Stimulated activated CD8-positive, alpha-beta memory T cell treated with anti-CD3 and anti-CD28 coated beads, Interleukin-4, amount 100 ng/mL, for 1 hour (primary cell): ENCODE results near the gene SVOP.
"Not testable (repeated sequence)": the region's sequence is repeated elsewhere in the genome, so short reads cannot be mapped to it uniquely, and the experiment has no call there.

Experiments used
- DNase-seq, 2 donors: peaks; one replicate each; pipeline ENCODE4 v3.0.0-alpha.2; 2020; ENCODE audit warnings: low read depth in 2 of 2, low spot score in 1 of 2

Gene SVOP

DNA sequence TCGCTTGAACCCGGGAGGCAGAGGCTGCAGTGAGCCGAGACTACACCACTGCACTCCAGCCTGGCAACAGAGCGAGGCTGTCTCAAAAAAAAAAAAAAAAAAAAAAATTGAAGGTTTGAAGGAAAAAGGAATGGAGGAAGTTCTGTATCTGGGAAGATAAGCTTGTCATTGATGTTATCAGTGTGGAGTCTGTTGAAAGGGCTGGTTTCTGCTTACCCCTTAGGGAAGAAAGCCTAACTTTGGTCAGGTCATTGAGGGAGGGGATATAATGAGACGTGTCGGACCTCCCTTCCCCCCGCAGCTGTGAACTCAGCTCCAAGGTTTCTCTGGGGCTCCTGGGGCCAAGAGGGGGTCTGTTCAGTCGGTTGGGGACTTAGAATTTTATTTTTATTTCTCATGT is 124.5 kb downstream of the SVOP start:
- DNase-seq: no peak

DNA sequence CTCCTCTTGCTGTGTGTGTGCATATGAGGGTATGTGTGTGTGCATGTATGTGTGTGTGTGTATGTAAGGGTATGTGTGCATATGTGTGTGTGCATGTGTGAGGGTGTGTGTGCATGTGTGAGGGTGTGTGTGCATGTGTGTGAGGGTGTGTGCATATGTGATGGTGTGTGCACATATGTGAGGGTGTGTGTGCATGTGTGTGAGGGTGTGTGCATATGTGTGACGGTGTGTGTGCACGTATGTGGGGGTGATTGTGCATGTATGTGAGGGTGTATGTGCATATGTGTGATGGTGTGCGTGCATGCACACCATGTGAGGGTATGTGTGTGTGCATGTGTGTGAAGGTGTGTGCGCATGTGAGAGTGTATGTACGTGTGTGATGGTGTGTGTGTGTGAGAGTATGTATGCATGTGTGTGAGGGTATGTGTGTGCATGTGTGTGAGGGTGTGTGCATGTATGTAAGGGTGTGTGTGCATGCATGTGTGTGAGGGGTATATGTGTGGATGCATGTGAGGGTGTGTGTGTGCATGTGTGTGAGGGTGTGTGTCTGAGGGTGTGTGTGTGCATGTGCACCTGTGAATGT is 125.6 kb downstream of the SVOP start:
- no peak for DNase-seq

DNA sequence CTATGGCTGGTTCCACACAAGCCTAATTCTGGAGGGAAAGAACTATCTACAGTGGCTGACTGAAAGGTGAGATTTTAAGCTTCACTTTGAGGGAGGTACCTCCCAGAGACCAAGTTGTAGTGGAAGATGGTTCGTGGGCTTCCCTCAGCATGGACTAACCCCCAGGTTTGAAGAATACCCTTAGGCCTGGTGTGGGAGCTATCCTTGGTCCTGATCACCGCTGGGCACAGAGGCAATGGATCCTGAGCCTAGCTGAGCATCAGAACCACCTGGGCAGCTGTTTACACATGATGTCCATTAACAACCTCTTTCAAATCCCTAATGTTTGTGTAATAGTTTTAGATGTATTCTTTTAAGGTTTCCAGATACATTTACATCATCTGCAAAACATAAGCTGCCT is 130.7 kb downstream of the SVOP start:
- DNase-seq: no peak

DNA sequence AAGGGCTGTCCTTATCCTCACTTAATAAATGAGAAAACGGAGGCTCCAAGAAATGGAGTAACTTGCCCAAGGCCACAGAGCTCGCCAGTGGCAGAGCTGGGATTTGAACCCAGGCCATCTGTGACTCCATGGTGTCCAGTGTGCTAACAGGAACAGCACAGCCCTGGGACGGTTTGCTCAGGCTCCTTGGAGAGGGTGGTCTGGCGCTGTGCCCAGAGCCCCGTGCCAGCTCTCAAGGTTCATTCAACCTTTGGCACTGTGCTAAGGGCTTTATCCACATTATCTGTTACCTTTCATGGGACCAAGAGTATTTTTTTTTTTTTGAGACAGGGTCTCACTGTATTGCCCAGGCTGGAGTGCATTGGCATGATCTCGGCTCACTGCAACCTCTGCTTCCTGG is 132.8 kb downstream of the SVOP start:
- no peak for DNase-seq

DNA sequence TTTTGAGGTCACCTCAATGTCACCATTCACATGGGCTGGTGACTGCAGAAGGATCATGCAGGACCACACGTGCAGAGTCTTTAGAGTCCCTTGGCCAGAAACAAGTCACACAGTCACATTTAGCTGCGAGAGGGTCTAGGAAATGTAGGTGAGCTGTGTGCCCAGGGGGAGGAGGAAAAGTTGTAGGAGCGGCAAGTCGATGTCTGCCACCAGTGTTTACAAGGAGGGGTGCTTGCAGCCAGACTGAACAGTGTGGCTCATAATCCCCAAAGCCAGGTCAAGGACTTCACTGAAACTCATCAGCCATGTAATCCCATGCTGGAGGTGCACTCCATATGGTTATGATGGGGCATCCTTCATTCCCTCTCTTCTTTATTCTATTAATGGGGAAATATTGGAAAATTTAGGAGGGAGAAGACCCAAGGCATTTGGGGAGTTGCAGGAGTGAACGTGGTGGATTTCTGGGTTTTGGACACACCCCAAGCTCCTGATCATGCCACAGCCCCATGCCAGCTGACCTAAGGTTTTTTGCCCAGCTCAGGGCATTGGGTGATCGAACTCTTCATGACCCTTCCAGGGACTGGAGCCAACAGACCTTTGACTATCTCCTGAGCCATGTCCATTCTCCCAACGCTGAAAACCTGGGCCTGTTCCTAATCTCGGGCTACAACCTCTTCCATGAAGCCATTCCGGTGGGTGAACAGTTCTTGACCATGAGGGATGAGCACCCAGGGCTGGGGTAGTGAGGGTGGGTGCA is 133.8 kb downstream of the SVOP start:
- no peak for DNase-seq

DNA sequence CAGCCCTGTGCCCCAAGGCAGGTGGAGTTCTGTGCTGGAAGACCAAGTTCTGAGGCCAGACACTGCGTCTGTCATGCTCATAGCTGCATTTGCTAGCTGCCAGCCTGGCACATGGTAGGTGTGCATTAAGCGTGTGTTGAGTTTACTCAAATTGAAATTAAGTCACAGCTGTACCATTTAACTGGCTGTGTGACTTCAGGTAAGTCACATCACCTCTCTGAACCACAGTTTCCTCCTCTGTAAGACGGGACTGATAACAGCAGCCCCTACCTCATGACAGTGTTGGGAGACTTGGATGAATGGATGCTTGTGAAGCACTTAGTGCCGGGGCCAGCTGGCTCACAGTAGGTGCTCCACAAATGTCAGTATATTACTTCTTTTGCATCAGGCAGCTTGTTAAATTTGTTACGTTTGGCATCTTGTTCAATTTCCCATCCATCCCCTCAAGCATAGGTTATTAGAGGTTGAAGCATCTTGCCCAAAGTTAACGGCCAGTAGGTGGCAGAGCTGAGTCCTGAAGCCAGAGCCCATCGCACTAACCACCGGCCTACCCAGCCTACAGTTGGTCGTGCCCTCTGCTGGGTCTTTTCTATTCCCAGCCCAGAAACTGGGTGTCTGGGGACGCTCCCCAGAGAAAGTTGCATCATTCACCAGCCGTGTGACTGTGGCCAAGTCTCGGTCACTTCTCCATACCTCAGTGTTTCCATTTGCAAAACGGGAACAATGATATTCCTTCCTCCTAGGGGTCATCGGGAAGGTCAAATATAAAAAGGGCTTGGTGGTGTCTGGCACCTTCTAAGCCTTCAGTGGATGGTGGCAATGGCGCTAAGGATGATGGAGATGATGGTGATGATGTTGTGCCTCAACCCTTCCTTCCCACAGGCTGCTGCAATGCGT is 136.5 kb downstream of the SVOP start:
- peak; percentile 17 to 33 for DNase-seq

DNA sequence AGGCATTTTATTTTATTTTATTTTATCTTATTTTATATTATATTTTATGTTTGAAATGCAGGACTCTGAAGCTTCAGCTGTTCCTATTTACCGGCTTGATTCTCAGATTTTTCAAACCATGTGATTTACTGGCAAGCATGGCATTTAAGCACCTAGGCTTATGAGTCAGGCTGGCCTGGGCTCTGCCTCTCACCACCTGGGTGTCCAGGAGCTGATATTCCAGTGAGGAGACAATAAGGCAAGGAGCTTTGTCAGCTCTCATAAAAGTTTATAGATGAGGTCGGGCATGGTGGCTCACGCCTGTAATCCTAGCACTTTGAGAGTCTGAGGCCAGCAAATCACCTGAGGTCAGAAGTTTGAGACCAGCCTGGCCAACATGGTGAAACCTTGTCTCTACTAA is 138.9 kb downstream of the SVOP start:
- no peak for DNase-seq

DNA sequence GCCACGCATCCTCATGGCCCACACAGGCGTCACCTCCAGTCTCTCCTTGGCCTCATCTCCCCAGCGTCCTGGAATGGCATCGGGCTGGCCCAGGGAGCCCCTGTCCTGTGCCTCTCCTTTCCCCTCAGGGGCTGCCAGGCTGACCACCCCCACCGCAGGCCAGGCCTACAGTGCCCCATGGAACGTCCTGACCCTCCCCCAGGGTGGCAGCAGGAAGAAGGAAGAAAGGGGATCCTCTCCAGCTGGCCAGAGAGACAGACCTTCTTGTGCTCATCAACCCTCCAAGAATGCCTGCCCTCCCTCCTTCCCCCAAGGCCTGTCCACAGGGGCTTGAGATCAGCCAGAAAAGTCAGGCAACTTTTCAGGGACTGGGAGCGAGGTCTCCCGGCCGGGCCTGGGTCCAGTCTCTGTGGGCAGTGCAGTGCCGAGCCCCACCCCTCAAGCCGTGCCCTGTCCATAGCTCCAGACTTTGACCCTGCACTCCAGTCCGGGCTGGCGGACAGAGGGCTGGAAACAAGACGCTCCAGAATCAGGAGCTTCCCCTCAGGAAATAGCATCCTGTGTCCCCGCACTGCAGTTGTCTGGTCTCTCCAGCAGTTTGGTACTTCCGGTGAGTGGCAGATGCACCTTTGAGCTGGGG is 141.1 kb downstream of the SVOP start, which contains the start of gene DAO:
DAO (plus strand) TSS at position 478 of the 640 bp plus-strand sequence. CDS start 4,915 bp downstream, outside the sequence.
- no peak for DNase-seq

DNA sequence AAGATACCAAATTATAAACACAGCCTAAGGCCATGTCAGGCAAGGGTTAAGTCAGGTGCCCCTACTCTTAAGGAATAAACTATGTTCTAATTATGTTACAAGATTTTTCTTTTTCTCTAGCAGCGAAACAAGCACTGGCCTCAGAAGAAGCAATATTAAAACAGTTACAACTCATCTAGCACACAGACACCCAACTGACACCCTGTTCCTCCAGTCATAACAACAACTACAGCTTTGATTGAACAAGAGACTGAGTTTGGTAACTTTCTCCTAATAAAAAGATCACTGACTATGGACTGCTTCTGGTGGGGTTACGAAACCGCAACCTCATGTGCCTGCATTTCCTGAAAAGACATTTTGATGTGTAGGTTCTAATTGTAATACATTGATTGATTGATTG is 144.3 kb downstream of the SVOP start:
- no peak for DNase-seq

DNA sequence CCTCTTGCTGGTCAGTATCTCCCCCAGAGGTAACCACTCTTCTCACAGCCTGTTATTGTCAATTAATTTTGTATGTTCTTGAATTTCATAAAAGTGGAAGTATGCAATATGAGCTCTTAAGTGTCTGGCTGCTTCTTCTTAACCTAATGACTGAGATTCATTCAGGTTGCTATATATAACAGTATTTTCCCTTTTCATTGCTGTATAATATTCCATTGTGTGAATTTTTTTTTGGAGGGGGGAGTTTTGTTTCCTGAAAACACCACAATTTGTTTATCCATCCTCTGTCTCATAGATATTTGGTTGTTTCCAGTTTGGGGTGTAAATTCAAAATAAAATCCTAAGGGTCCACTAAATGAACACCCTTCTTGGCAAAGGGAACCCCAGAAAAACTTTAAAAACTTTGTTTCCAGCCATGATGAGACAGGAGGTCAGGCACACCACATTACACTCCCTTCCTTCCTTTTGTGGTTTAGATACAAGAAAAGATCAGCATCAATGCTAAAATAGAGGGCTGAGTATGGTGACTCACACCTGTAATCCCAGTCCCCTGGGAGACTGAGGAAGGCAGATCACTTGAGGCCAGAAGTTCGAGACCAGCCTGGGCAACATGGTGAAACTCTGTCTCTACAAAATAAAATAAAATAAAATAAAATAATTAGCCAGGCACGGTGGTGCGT is 145.0 kb downstream of the SVOP start:
- no peak for DNase-seq

DNA sequence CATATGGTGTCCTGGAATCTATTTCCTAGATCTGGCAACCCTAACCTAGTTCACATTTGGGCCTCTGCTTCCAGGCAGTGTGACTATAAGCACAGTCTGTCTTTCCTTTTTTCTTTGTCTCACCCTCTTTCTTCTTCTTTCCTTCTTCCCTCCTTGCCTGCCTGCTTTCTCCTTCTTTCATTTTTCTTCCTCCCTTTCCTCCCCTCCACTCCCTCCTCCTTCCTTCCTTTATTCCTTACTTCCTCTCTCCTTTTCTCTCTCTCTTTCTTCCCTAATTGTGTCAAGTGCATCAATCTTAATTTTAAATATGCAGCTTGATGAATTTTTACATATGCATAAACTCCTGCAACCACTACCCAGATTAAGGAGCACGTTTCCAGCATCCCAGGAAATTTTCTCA is 145.6 kb downstream of the SVOP start:
- no peak for DNase-seq

DNA sequence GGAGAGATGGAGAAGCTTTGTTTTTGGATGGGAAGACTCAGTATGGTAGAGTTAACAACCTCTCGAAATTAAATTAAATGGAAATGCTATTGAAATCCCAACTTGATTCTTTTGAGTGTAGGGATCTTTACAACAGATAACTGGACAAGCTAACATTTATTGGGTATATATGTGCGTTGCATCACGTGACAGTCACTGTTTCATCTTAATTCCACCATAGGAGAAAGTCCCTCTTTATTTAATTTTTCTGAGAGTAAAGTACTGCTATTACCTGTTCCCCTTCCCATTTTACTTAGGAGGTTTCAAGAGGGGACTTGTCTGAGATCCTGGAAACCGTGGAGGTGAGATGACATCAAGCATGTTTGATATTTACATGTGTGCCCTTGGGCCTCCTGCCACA is 152.1 kb downstream of the SVOP start:
- no peak for DNase-seq

DNA sequence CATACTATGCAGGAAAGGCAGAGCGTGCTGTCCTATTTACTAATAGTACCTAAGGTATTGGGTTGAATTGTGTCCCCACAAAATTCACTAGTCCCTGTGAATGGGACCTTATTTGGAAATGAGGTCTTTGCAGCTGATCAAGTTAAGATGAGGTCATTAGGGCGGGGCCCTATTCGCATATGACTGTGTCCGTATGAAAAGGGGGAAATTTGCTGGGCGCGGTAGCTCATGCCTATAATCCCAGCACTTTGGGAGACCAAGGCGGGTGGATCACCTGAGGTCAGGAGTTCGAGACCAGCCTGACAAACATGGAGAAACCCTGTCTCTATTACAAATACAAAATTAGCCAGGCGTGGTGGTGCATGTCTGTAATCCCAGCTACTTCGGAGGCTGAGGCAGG is 154.8 kb downstream of the SVOP start:
- not testable (repeated sequence) for DNase-seq

DNA sequence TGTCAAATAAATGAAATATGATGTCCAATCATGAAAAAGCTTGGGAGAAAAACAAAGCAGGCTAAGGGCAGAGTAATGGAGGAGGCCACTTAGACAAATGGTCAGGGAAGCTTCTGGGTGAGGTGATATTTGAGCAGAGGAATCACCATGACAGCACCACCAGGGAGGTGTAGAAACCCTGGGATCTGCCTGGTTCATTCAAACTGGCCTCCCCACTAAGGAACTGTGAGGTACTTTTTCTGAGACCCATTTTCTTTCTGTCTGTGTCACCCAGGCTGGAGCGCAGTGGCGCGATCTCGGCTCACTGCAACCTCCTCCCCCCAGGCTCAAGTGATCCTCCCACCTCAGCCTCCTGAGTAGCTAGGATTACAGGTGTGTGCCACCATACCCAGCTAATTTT is 155.7 kb downstream of the SVOP start:
- DNase-seq: no peak

DNA sequence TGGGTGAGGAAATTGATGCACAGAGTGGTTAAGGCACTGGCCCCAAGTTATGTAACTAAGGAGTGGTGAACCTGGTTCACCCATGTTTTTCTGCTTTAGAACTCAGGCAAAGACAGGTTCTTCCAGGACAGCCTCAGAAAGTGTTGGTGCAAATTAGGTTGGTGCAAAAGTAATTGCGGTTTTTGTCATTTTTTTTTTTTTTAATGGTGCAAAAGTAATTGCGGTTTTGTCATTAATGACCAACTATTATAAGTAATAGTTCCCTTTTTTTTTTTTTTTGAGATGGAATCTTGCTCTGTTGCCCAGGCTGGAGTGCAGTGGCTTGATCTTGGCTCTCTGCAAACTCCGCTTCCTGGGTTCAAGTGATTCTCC is 158.3 kb downstream of the SVOP start:
- DNase-seq: no peak

DNA sequence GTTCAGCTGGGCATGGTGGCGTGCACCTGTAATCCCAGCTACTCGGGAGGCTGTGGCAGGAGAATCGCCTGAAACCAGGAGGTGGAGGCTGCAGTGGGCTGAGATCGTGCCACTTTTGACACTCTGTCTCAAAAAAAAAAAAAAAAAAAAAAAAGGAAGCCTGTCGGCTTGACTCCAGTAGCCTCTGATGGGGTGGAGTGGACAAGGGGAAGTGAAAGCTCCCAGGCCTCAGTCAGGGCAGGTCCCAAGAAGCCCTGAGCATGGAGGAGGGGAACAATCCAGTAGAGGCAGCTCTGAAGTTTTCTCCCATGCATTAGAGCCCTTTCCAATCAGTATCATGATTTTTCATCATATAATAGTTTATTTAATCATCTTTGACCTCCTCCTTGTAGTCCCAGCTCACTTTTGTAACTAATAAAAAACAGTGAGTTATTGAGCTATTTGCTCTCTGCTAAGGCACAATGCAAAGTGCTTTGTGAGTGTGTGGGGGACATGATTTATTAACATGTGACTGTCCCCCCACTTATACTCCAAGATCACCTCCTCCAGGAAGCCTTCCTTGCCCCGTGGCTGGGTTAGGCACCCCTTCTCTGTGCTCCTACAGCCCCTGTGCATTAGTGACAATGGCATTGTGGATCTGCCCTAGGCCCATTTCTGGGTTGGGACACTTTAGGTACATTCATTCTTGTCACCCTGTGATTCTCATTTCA is 158.8 kb downstream of the SVOP start:
- DNase-seq: no peak

DNA sequence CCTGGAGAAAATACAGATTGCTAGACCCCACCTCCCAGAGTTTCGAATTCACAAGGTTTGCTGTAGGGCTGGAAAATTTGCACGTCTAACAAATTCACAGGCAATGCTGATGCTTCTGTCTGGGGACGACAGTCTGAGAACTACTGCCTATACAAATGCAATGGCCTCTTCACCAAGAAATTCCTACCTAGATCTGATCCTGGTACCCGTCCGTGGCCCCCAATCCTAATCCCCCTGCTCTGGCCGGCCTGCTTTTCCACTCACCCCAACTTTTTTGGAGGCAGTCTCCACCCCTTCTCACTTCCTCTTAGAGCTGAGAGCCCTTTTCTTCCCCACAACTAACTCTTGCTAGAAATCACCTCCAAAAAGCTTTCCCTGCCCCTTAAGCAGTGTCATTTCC is 160.4 kb downstream of the SVOP start:
- DNase-seq: no peak

DNA sequence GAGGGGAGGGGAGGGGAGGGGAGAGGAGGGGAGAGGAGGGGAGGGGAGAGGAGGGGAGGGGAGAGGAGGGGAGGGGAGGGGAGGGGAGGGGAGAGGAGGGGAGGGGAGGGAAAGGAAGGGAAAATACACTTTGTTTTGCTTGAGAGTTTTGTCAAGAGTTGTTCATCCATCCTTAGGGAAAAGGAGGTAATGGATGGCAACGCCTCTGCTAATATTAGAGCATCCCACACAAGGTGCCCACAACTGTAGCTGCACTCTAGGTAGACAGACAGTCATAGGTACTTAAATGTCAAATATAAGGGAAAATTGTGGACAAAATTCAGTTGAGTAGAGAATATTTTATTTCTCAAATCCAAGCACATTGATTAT is 161.0 kb downstream of the SVOP start:
- no peak for DNase-seq

DNA sequence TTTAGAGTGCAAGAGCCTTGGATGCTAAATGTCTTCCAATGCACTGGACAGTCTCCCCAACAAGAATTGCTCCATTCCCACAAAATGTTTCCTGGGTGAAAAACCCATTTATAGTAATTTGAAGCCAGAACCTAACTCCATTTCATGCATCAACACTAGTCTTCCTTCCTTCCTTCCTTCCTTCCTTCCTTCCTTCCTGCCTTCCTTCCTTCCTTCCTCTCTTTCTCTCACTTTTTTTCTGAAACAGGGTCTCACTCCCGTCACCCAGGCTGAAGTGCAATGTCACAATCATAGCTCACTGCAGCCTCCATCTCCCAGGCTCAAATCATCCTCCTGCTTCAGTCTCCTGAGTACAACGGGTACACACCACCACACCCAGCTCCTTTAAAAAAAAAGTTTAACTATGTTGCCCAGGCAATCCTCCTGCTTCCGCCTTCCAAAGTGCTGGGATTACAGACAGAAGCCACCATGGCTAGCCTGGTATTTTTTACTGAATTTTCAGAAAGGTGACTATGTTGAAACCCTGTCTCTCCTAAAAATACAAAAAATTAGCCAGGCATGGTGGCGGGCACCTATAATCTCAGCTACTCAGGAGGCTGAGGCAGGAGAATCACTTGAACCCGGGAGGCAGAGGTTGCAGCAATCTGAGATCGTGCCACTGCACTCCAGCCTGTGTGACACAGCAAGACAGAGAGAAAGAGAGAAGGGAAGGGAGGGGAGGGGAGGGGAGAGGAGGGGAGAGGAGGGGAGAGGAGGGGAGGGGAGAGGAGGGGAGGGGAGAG is 161.5 kb downstream of the SVOP start:
- not testable (repeated sequence) for DNase-seq
